GM12878 (cell line): ENCODE results near the gene TMEM72. TPM values are rescaled to one million over a fixed set of nuclear protein-coding genes. Genes with fewer than 3 reads are reported as not detected.

Experiments
- EP300 ChIP-seq, 2 experiments: fragments of 150-350 bp in 1 of 2; IDR thresholded peaks; 2 replicates each; pipeline ENCODE4 v1.6.1; 2011 to 2012; ENCODE audit warnings: low read depth in 2 of 2, low read length in 2 of 2, borderline replicate concordance in 1 of 2, improper control_type of control experiment in 1 of 2, inconsistent platforms in 1 of 2; ENCODE audit not compliant: control insufficient read depth in 1 of 2
- ETV6 ChIP-seq, 2 experiments: fragments of 450-650 bp in 1 of 2; IDR thresholded peaks in 1 of 2; conservative IDR thresholded peaks in 1 of 2; 2 replicates each; pipeline ENCODE4 v1.6.1; 2014; ENCODE audit warnings: antibody characterized with exemption in 1 of 2, borderline replicate concordance in 1 of 2, low read depth in 1 of 2, mild to moderate bottlenecking in 1 of 2, moderate library complexity in 1 of 2
- IRF4 ChIP-seq: IDR thresholded peaks from 2 replicates; pipeline ENCODE4 v1.6.1; 2011; ENCODE audit warnings: low read depth, low read length
- NFIC ChIP-seq: IDR thresholded peaks from 2 replicates; pipeline ENCODE4 v1.6.1; 2012; ENCODE audit warnings: low read depth, mild to moderate bottlenecking, inconsistent platforms, low read length, moderate library complexity
- NRF1 ChIP-seq: conservative IDR thresholded peaks from 2 replicates; pipeline ENCODE4 v1.6.1; 2011; ENCODE audit warnings: mild to moderate bottlenecking, low read depth, low read length, improper control_type of control experiment
- PML ChIP-seq: IDR thresholded peaks from 2 replicates; pipeline ENCODE4 v1.6.1; 2012; ENCODE audit warnings: low read length, inconsistent platforms
- RCOR1 ChIP-seq: conservative IDR thresholded peaks from 2 replicates; pipeline ENCODE4 v1.6.1; 2012; ENCODE audit warnings: low read depth, low read length, improper control_type of control experiment
- SP1 ChIP-seq: IDR thresholded peaks from one replicate; pipeline ENCODE4 v1.6.1; 2011; ENCODE audit warnings: low read depth, low read length
- TARDBP ChIP-seq: IDR thresholded peaks from 2 replicates; pipeline ENCODE4 v1.6.1; 2016; ENCODE audit warnings: borderline replicate concordance
- WRNIP1 ChIP-seq: IDR thresholded peaks from 2 replicates; pipeline ENCODE4 v1.6.1; 2011; ENCODE audit warnings: low read depth, low read length, improper control_type of control experiment, borderline replicate concordance
- ZZZ3 ChIP-seq: IDR thresholded peaks from 2 replicates; pipeline ENCODE4 v1.6.1; 2011; ENCODE audit warnings: low read depth; ENCODE audit not compliant: control insufficient read depth, insufficient read length
- polyA plus RNA-seq, 11 experiments: library from polyadenylated mRNA; depleted of rRNA in 4 of 11; unstranded in 6 of 11; stranded (reverse) in 5 of 11; fragments of >200 nt; fragmentation: Nextera tagmentation in 4 of 11; fragmentation: Illumina TruSeq in 1 of 11; extraction: Ambion mirVana in 4 of 11; extraction: Trizol in 1 of 11; gene quantifications; 1 replicate in 1 of 11; 2 replicates in 10 of 11; pipeline versions ENCODE4 v1.2.1 to v1.2.3, GENCODE V29; 2011 to 2016; ENCODE audit warnings: inconsistent platforms in 2 of 11, missing spikeins in 2 of 11, low read depth in 1 of 11
- total RNA-seq, 4 experiments: library from RNA; depleted of rRNA in 3 of 4; stranded (reverse); fragments of >200 nt in 3 of 4; fragmentation: Illumina TruSeq in 1 of 4; extraction: Trizol in 1 of 4; gene quantifications; 2 replicates each; pipeline versions ENCODE4 v1.2.1 to v1.2.3, GENCODE V29; 2013 to 2021
- TF ChIP-seq, protein P1 (sequence below): fragments of 450-650 bp; IDR thresholded peaks from 2 replicates; pipeline ENCODE4 v1.6.1; 2016; ENCODE audit warnings: mild to moderate bottlenecking
- TF ChIP-seq, protein P2 (sequence below): fragments of 450-650 bp; IDR thresholded peaks from 2 replicates; pipeline ENCODE4 v1.6.1; 2016; ENCODE audit warnings: mild to moderate bottlenecking, moderate library complexity, borderline replicate concordance
- TF ChIP-seq, protein P3 (sequence below): IDR thresholded peaks from 2 replicates; pipeline ENCODE4 v1.6.1; 2012; ENCODE audit warnings: improper control_type of control experiment, low read depth, low read length; ENCODE audit not compliant: insufficient replicate concordance
- TF ChIP-seq, protein P4 (sequence below): IDR thresholded peaks from 2 replicates; pipeline ENCODE4 v1.6.1; 2012; ENCODE audit warnings: low read depth, low read length, improper control_type of control experiment
- TF ChIP-seq, protein P5 (sequence below): IDR thresholded peaks from 2 replicates; pipeline ENCODE4 v1.6.1; 2011; ENCODE audit warnings: borderline replicate concordance, low read depth, mild to moderate bottlenecking, moderate library complexity, mixed read lengths, low read length; ENCODE audit not compliant: insufficient read depth; ENCODE audit errors: extremely low read length

The TMEM72 gene
- total and polyA plus RNA-seq, 10 of the 15 experiments (the other 5 are each of a cell fraction or from before 2014, with no cell fraction given), result 0.12 TPM; not detected in 9

DNA sequence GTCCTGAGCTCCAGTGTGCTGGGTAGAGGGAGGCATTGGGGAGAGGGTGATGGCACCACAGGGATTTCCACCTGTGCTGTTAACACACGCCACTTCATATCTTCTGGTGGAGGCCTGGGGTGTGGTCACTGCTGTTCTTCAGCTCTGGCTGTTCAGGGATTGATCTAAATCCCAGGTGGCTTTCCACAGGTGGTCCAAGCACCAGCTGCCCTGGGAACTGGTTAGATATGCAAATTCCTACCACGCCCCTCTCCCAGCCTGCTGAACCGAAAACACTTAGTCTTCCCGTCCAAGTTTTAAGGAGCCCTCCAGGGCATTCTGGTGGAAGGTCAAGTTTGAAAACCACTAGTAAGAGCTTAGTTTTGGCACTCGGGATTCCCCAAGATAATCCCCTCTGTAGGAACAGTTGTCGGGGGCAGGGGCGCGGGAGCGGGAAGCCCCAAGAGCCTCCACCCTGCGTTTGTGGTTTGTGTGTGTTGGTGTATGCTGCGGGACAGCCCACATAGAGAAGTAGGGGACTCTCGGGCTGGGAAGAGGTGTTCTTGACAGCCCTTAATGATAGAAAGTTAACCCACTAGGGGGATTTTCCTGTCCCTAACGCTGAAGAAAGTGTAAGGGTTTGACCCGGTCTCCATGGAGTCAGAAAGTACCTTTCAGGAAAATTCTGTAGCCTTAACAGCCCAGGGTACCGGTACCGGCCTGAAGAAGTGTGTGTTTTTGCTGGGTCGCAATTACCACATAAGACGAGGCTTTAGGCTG is 62.4 kb downstream of the TMEM72 start (continued):
- TF ChIP-seq, protein P1, sequence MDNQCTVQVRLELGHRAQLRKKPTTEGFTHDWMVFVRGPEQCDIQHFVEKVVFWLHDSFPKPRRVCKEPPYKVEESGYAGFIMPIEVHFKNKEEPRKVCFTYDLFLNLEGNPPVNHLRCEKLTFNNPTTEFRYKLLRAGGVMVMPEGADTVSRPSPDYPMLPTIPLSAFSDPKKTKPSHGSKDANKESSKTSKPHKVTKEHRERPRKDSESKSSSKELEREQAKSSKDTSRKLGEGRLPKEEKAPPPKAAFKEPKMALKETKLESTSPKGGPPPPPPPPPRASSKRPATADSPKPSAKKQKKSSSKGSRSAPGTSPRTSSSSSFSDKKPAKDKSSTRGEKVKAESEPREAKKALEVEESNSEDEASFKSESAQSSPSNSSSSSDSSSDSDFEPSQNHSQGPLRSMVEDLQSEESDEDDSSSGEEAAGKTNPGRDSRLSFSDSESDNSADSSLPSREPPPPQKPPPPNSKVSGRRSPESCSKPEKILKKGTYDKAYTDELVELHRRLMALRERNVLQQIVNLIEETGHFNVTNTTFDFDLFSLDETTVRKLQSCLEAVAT, result peak; percentile 43; the same call in 1 of the 2 replicates
- no peak for TF ChIP-seq NRF1
- no peak for TF ChIP-seq SP1
- TF ChIP-seq ZZZ3, result no peak
- TF ChIP-seq, protein P2, sequence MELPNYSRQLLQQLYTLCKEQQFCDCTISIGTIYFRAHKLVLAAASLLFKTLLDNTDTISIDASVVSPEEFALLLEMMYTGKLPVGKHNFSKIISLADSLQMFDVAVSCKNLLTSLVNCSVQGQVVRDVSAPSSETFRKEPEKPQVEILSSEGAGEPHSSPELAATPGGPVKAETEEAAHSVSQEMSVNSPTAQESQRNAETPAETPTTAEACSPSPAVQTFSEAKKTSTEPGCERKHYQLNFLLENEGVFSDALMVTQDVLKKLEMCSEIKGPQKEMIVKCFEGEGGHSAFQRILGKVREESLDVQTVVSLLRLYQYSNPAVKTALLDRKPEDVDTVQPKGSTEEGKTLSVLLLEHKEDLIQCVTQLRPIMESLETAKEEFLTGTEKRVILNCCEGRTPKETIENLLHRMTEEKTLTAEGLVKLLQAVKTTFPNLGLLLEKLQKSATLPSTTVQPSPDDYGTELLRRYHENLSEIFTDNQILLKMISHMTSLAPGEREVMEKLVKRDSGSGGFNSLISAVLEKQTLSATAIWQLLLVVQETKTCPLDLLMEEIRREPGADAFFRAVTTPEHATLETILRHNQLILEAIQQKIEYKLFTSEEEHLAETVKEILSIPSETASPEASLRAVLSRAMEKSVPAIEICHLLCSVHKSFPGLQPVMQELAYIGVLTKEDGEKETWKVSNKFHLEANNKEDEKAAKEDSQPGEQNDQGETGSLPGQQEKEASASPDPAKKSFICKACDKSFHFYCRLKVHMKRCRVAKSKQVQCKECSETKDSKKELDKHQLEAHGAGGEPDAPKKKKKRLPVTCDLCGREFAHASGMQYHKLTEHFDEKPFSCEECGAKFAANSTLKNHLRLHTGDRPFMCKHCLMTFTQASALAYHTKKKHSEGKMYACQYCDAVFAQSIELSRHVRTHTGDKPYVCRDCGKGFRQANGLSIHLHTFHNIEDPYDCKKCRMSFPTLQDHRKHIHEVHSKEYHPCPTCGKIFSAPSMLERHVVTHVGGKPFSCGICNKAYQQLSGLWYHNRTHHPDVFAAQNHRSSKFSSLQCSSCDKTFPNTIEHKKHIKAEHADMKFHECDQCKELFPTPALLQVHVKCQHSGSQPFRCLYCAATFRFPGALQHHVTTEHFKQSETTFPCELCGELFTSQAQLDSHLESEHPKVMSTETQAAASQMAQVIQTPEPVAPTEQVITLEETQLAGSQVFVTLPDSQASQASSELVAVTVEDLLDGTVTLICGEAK, result no peak
- TF ChIP-seq, protein P3, sequence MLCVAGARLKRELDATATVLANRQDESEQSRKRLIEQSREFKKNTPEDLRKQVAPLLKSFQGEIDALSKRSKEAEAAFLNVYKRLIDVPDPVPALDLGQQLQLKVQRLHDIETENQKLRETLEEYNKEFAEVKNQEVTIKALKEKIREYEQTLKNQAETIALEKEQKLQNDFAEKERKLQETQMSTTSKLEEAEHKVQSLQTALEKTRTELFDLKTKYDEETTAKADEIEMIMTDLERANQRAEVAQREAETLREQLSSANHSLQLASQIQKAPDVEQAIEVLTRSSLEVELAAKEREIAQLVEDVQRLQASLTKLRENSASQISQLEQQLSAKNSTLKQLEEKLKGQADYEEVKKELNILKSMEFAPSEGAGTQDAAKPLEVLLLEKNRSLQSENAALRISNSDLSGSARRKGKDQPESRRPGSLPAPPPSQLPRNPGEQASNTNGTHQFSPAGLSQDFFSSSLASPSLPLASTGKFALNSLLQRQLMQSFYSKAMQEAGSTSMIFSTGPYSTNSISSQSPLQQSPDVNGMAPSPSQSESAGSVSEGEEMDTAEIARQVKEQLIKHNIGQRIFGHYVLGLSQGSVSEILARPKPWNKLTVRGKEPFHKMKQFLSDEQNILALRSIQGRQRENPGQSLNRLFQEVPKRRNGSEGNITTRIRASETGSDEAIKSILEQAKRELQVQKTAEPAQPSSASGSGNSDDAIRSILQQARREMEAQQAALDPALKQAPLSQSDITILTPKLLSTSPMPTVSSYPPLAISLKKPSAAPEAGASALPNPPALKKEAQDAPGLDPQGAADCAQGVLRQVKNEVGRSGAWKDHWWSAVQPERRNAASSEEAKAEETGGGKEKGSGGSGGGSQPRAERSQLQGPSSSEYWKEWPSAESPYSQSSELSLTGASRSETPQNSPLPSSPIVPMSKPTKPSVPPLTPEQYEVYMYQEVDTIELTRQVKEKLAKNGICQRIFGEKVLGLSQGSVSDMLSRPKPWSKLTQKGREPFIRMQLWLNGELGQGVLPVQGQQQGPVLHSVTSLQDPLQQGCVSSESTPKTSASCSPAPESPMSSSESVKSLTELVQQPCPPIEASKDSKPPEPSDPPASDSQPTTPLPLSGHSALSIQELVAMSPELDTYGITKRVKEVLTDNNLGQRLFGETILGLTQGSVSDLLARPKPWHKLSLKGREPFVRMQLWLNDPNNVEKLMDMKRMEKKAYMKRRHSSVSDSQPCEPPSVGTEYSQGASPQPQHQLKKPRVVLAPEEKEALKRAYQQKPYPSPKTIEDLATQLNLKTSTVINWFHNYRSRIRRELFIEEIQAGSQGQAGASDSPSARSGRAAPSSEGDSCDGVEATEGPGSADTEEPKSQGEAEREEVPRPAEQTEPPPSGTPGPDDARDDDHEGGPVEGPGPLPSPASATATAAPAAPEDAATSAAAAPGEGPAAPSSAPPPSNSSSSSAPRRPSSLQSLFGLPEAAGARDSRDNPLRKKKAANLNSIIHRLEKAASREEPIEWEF, result no peak
- no peak for TF ChIP-seq IRF4
- no peak for TF ChIP-seq PML
- peak; percentile 75; the same call in 1 of the 2 replicates for TF ChIP-seq NFIC
- TF ChIP-seq TARDBP, result no peak
- TF ChIP-seq, protein P4, sequence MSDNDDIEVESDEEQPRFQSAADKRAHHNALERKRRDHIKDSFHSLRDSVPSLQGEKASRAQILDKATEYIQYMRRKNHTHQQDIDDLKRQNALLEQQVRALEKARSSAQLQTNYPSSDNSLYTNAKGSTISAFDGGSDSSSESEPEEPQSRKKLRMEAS, result peak; percentile 56
- TF ChIP-seq, protein P5, sequence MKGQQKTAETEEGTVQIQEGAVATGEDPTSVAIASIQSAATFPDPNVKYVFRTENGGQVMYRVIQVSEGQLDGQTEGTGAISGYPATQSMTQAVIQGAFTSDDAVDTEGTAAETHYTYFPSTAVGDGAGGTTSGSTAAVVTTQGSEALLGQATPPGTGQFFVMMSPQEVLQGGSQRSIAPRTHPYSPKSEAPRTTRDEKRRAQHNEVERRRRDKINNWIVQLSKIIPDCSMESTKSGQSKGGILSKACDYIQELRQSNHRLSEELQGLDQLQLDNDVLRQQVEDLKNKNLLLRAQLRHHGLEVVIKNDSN, result no peak
- no peak for TF ChIP-seq ETV6 (conservative IDR thresholded peaks at IDR 0.05 in 1 of 2, IDR thresholded peaks at IDR 0.05 in 1 of 2; ENCODE audit: borderline replicate concordance in 1 of 2, low read depth in 1 of 2)
- no peak for TF ChIP-seq WRNIP1
- peak; percentile 29 to 71; a peak in 3 of 4 replicates for TF ChIP-seq EP300 (IDR thresholded peaks at IDR 0.05; ENCODE audit: borderline replicate concordance in 1 of 2, control insufficient read depth in 1 of 2, low read depth in 2 of 2, low read length in 2 of 2)
- no peak for TF ChIP-seq RCOR1
